Esophagus muscularis mucosa (tissue), 4 donors: ENCODE measurements around the gene TMEM14C.

Experiments
- CTCF ChIP-seq, 3 experiments: fragments of 200-600 bp in 2 of 3; fragments of 450-650 bp in 1 of 3; sonication (generic) in 2 of 3; IDR thresholded peaks; one replicate each; pipeline ENCODE4 v1.5.1; 2017 to 2019; ENCODE audit warnings: antibody characterized with exemption in 3 of 3, mild to moderate bottlenecking in 2 of 3, moderate library complexity in 1 of 3
- EP300 ChIP-seq: sonication (generic); formaldehyde crosslinking; IDR thresholded peaks from one replicate; pipeline ENCODE4 v1.6.1; 2017; ENCODE audit warnings: antibody characterized with exemption
- POLR2A ChIP-seq: fragments of 450-650 bp; IDR thresholded peaks from one replicate; pipeline ENCODE4 v1.6.1; 2017; ENCODE audit warnings: antibody characterized with exemption, moderate library complexity, mild to moderate bottlenecking, low read depth
- POLR2AphosphoS5 ChIP-seq, 2 donors: sonication (generic); formaldehyde crosslinking; IDR thresholded peaks; one replicate each; pipeline ENCODE4 v1.6.1; 2017; ENCODE audit warnings: antibody characterized with exemption in 2 of 2

GRCh38 chr6:10771371-10771894 is 48.6 kb downstream of the TMEM14C start:
- TF ChIP-seq POLR2A (no peak), CTCF (IDR thresholded peaks at IDR 0.05) (no peak), POLR2AphosphoS5 (IDR thresholded peaks at IDR 0.05) (no peak), EP300 (no peak)
